Upper lobe of left lung (tissue), 4 donors: Measurements from ENCODE around the gene BTBD9.

Experiments
- CTCF ChIP-seq, 6 experiments: fragments of 450-650 bp in 4 of 6; fragments of 200-600 bp in 2 of 6; sonication (generic) in 2 of 6; IDR thresholded peaks; one replicate each; pipeline ENCODE4 v1.5.1; 2016 to 2019; ENCODE audit warnings: antibody characterized with exemption in 6 of 6
- POLR2A ChIP-seq, 4 donors: fragments of 450-650 bp; IDR thresholded peaks; one replicate each; pipeline ENCODE4 v1.5.1; 2016 to 2017; ENCODE audit warnings: antibody characterized with exemption in 4 of 4, mild to moderate bottlenecking in 2 of 4

GRCh38 chr6:38654263-38654662 is 14.5 kb upstream of the BTBD9 start:
- TF ChIP-seq POLR2A (IDR thresholded peaks at IDR 0.05) (no peak), CTCF (IDR thresholded peaks at IDR 0.05) (no peak)
